ENCODE results near the gene SUSD3.

SUSD3 gene

DNA sequence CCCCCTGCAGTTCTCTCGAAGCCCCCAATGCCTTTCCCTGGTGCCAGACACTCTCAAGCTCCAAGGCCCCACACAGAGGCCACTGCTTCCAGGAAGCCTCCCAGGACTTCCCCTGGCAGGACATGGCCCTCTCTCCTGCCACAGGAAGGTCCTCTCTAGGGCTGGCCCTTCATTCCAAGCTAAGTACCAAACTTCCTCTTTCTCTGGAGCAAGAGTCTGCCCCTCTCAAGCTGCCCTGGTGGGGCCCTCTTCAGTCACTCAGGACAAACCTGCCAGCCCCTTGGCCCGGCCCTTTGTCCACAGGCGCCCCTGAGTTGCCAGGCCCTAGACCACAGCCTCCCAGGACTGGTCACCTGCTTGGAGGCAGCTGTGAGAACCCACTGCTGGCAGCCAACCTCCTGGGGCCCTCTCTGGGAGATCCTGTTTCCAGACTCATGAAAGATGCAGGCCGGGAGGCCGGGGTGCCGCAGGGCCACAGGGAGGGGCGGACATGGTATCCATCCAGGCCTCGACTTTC, 69.0 kb downstream of the SUSD3 start:
- peak; percentile 0 for DNase-seq

DNA sequence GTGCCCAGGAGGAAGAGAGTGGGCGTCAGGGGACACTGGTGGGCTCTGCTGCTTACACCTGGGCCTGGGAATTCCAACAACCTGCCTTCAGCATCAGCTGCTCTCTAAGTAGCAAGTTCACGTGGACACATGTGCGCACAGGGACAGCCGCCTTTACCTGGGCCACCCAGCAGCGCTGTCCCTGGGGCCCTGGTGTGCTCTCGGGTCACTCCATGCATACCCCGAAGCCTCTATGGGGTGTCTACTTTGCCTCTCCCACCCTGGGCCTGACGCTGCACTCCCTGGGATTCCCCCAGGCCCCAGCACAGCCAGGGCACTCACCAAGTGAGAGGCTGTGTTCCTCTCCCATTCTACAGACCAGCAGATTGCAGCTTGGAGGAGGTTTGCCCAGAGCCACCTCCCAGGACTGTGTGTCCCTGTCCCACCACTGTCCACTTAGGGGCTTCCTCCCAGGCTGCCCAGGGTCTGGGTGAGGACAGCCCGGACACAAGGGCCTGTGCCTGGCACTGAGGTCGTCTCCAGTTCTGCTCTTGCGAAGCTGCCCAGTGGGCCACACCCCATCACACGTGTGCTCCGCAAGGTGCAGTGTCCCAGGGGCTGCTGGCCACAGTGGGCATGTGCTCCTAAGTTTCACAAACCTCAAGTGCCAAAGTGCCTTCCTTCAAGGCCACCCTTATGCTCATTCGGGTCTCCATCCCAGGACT, 69.7 kb downstream of the SUSD3 start:
- no peak for DNase-seq

DNA sequence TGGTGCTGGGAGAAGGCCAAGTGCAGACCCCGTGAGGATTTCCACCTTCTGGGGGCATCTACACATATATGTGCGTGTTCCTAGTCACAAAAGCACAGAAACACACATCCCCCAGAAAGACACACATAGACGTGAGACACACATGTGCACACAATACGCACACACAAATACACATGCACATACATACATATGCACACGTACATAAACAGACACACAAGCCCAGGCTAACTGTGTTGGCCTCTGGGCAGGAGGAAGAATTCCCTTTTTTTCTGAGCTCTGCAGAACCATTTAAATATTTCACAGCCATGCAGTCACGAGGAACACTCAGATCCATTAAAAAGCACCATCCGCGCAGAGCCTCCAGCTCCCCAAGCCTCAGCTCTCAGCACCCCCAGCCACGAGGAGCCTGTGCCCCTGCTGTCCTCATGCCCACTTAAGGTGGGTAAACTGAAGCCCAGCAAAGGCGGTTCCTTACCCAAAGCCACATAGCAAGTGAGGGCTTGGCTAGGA, 70.3 kb downstream of the SUSD3 start:
- DNase-seq, result no peak

DNA sequence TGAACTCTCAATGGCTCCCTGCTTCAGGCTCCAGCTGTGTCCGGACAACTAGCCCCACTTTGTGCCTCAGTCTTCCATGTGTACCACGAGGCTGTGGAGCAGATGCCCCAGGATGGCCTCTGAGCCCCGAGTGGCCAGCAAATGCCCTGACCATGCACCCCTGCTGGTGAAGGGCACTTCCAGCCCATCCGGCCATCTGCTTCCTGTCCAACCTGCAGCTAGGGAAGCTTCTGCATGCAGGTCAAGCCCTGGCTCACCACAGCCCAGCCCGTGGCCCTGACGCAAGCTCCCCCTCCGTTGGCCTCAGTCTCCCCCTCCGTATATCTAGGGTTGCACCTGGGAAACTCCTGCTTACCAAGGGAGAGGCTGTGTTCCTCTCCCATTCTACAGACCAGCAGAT, 70.8 kb downstream of the SUSD3 start:
- DNase-seq, result no peak

DNA sequence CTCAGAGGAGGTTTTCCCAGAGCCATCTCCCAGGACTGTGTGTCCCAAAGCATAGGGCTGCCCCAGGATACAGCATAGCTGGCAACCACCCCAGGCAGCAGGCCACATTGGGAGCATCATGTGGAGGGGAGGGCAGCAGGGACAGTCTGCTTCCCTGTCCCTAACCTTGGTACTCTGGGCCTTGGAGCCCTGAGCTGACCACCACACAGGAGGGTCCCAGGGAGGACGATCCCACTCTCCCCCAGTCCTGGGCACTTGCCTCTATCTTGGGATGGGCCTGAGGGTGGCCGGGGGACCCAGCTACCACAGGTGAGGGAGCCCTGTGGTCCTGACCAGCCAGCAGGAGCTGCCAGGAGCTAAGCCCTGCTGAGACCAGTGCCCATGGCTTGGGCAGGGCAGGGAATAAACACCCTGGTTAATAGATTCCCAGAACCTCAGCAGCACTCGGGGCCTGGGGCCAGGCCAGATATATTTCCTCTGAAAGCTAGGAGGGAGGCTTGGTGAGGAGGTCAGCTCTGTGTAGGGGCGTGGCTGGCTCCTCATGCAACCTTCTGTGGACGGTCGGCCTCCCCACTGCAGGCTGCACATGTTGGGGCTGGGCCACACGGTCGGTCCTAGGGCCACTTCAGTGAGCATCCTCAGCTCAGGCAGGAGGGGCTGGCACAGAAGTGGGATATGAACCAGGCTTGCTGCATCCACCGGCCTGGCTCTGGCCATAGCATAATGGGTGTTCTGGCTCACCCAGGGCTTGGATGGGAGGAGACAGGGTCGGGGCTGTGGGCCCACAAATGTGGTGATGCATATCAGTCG, 71.4 kb downstream of the SUSD3 start:
- DNase-seq, result no peak

DNA sequence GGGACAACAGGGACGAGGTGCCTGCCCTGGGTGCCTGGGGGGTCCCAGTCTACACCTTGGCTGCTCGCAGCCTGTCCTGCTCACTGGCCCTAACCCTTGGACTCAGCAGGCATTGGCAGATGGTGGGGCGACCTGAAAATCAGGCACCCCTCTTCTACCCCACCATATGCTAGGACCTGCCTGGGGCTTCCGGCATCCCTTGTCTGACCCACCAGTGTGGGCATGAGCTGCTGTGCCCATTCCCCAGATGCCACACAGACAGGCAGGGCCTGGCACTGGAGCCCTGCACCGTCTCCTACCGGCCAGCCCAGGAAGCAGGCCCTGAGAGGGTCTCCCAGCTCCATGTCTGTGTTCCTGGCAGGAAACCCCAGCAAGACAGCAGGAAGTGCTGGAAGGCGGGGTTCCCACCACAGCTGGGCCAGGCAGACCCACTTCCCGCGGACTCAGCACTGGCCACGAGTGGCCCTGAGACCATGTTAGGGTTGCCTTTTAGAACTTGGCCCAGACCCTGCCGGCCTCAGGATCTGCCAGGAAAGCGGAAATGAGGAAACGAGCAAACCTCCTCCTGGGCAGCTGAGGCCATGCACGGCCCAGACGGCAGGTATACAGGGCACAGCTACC, 72.5 kb downstream of the SUSD3 start:
- no peak for DNase-seq

DNA sequence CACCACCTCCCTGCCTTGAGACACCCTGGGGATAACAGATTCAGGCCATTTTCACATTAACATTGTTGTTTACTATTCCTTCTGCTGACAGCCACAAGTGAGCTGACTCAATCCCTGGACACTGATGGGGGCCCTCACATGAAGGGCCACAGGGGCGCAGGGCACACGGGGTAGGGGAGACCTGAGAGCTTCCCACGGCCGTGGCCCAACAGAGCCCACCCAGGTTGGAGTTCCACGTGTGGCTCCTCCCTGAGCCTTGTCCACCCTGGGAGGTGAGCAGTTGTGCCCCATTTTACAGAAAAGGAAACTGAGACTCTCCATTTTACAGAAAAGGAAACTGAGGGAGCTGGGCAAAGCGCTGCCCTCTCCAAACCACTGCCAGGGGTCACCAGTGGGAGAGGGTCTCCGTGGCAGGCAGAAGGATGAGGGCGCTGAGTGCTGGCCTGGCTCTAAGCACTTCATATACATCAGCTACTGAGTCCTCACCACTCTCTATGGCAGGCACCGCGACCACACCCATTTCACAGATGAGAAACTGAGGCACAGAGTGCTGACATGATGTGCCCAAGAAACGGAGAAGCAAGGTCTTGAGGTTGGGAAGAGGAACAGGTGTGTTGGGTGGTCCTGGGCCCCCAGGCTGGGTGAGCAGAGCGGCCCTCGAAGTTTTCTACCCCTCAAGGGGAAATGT, 73.2 kb downstream of the SUSD3 start:
- no peak for DNase-seq

DNA sequence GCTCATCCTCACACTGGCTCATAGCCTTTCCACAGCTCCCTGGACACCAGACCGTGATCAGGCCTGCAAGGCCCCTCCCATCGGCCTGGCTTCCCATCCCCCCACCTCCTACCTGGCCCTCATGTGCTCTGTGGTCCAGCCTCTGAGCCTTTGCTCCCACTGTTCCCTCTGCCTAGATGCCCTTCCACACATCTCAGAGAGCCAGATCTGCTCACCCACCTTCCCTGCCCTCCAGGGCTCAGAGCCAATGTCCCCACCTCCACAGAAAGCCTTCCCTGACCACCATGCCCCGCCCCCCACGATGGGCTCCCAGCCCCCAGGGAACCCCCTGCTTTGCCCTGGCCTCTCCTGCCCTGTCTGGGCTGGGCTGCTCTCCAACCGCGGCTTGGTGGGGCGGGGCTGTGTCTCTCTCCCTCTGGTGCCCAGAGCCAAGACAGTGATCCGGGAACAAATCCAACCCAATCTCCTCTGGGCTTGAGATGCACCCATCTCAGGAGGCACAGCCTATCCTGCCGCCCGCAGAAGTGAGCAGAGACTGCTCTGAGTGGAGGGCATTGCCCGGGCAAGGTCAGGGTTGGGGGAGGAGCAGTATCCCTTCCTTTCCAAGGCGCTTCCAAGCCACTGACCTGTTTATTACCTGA, 73.9 kb downstream of the SUSD3 start:
- DNase-seq, result no peak

DNA sequence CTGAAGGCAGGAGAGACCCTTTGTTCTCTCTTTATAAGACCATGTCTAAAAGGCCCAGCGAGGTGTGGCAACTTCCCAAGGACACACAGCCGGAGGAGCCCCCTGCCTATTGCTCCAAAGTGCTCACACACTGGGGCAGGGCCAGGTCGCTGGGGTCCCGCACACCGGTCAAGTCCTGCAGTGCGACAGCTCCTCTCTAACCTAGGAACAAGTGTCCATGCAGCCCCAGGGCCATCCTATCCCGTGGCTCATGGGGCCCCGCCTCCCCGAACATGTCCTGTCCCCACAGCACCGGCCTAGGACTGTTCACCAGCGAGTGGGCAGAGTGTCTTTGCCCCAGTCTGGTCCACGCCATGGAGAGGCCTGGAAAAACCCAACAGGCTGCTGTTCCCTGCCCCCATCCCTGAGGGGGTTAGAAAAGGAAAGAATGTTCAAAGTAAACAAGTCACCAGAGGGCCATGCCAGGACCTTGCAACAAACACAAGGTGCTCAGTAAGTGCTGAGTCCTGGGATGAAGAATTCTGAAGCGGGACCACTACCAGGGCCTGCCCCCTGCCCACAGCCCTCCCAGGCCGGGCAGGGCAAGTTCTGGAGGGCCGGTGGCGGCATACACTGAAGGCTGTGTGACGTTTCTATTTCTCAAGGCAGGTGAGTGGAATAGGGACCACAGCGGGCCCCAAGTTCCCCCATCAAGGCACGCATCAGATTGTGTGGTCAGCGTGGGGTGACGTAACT, 74.6 kb downstream of the SUSD3 start:
- no peak for DNase-seq

DNA sequence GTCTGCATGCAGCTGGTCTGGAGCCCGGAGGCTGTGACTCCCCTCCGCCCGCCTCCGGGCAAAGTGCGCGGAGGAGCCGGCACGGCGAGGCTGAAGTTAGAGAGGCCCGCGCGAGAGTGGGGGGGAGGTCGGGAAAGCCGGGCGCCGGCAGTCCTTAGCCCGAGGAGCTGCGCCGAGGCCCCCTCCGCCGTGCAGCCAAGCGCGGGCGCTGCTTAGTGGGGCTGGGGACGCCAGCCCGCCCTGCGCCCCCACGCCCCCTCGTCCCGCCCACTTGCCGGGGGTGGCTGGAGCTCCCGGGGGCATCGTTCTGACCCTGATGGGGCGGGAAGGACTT, 75.1 kb downstream of the SUSD3 start:
- DNase-seq, result peak; percentile 54

DNA sequence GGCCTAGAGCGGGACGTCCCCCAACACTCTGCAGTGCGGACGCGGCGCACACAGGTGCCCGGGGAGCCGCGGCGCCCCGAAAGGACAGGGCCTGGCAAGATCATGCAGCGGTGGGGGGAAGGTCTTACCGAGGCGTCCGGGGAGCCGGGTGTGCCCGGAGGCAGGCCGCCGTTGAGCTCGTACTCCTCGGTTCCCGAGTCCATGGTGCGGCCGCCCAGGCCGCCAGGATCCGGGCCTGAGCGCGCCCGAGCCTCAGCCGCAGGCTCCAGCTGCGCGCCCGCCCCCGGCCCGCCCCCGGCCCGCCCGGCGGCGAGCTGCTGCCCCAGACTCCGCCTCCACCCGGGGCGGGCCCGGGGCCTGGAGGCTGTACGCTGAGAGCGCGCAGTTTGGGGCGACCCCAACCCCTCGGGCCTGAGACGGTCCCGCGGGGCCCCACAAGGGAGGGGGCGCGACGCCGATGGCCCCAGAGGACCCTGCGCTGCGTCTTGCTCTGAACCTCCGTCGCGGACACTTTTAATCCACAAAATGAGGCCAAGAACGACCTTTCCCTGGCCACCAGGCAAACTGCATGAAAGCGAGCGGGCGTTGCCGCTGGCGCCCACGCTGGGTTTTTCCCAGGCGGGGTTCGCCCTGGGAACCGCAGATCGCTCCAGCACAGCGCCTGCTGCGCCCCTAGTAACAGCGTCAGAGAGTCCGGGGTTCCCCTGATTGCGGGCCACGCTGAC, 75.7 kb downstream of the SUSD3 start, which contains the start of gene NINJ1:
TSS of gene NINJ1 (minus strand) at position 237 of the 725 bp plus-strand sequence. CDS start at position 203, 34 bp downstream.
- peak; percentile 81 for DNase-seq

All from T-helper 9 cell (primary cell).